SK-N-SH (cell line): ENCODE data around the gene MYO19. TPM values are rescaled to one million over a fixed set of nuclear protein-coding genes. Genes with fewer than 3 reads are reported as not detected.
"Not testable (repeated sequence)": the region's sequence is repeated elsewhere in the genome, so short reads cannot be mapped to it uniquely, and the experiment has no call there.

Experiments
- CTCF ChIA-PET: fragments of 300-600, 350-600 bp; formaldehyde crosslinking; extraction: SDS; loops from one replicate; lab custom pipeline; 2021; lab: Yijun Ruan, JAX
- POLR2A ChIA-PET: fragments of 350-600 bp; sonication (Branson Sonifier 250); formaldehyde crosslinking; extraction: SDS; loops from one replicate; lab custom pipeline; 2020; ENCODE audit warnings: antibody characterized with exemption, inconsistent platforms; lab: Yijun Ruan, JAX
- DNase-seq: peaks from one replicate; pipeline ENCODE4 v3.0.0; 2012
- H2AFZ ChIP-seq: fragments of 200-600 bp; sonication (generic); 2 replicates; pipeline ENCODE4 v1.8.1; 2016; ENCODE audit warnings: antibody characterized with exemption, mild to moderate bottlenecking, low read depth
- H3F3A ChIP-seq: fragments of 200-600 bp; sonication (generic); replicated peaks from 2 replicates; pipeline ENCODE3; 2016; ENCODE audit warnings: antibody characterized with exemption, mild to moderate bottlenecking; ENCODE audit not compliant: insufficient read depth
- H3K27ac ChIP-seq, 2 experiments: fragments of 200-500 bp in 1 of 2; fragments of 200-600 bp in 1 of 2; sonication (Bioruptor generic) in 1 of 2; sonication (generic), shearing (Covaris generic) in 1 of 2; 2 replicates each; pipeline versions ENCODE4 v1.5.1 to v1.6.1; 2014 to 2016; ENCODE audit warnings: low read depth in 2 of 2, inconsistent platforms in 1 of 2, low read length in 1 of 2, mild to moderate bottlenecking in 1 of 2, mixed read lengths in 1 of 2
- H3K27me3 ChIP-seq: fragments of 200-600 bp; sonication (generic), shearing (Covaris generic); 2 replicates; pipeline ENCODE4 v1.6.1; 2016; ENCODE audit warnings: mixed run types; ENCODE audit not compliant: insufficient read depth
- H3K36me3 ChIP-seq, 2 experiments: fragments of 200-500 bp in 1 of 2; fragments of 200-600 bp in 1 of 2; sonication (Bioruptor generic) in 1 of 2; sonication (generic) in 1 of 2; replicated peaks in 1 of 2; 2 replicates each; pipeline versions ENCODE3 to v1.5.1; 2014 to 2016; ENCODE audit warnings: low read length in 1 of 2, mild to moderate bottlenecking in 1 of 2; ENCODE audit not compliant: insufficient read depth in 2 of 2, control insufficient read depth in 1 of 2
- H3K4me1 ChIP-seq, 2 experiments: fragments of 200-500 bp in 1 of 2; fragments of 200-600 bp in 1 of 2; sonication (Bioruptor generic) in 1 of 2; sonication (generic), shearing (Covaris generic) in 1 of 2; 2 replicates each; pipeline versions ENCODE4 v1.5.1 to v1.6.1; 2014 to 2016; ENCODE audit warnings: low read depth in 1 of 2, low read length in 1 of 2, mixed run types in 1 of 2; ENCODE audit not compliant: insufficient read depth in 2 of 2, control insufficient read depth in 1 of 2
- H3K4me2 ChIP-seq: fragments of 200-600 bp; sonication (generic), shearing (Covaris generic); 2 replicates; pipeline ENCODE4 v1.6.1; 2017; ENCODE audit warnings: mixed run types
- H3K4me3 ChIP-seq, 2 experiments: fragments of 200-500 bp in 1 of 2; fragments of 200-600 bp in 1 of 2; sonication (Bioruptor generic) in 1 of 2; sonication (generic), shearing (Covaris generic) in 1 of 2; 2 replicates each; pipeline versions ENCODE4 v1.5.1 to v1.8.1; 2014 to 2016; ENCODE audit warnings: low read depth in 2 of 2, inconsistent platforms in 1 of 2, low read length in 1 of 2, mild to moderate bottlenecking in 1 of 2, mixed read lengths in 1 of 2, moderate library complexity in 1 of 2
- H3K79me2 ChIP-seq: fragments of 200-600 bp; sonication (generic); 2 replicates; pipeline ENCODE4 v1.8.1; 2017; ENCODE audit warnings: mild to moderate bottlenecking; ENCODE audit not compliant: insufficient read depth
- H3K9ac ChIP-seq: fragments of 200-600 bp; sonication (generic); 2 replicates; pipeline ENCODE4 v1.6.1; 2017; ENCODE audit warnings: mixed run types
- H3K9me2 ChIP-seq: fragments of 200-600 bp; sonication (generic); 2 replicates; pipeline ENCODE4 v1.6.1; 2017; ENCODE audit warnings: mixed run types
- H3K9me3 ChIP-seq: fragments of 200-600 bp; sonication (generic); 2 replicates; pipeline ENCODE4 v1.6.1; 2017; ENCODE audit warnings: mixed run types, mild to moderate bottlenecking, moderate library complexity
- H4K20me1 ChIP-seq: fragments of 200-600 bp; sonication (generic); 2 replicates; pipeline ENCODE4 v1.6.1; 2017; ENCODE audit warnings: mild to moderate bottlenecking, mixed run types; ENCODE audit not compliant: insufficient read depth
- EP300 ChIP-seq, 2 experiments: IDR thresholded peaks; 2 replicates each; pipeline versions ENCODE4 v1.4.0 to v1.6.1; 2012; ENCODE audit warnings: borderline replicate concordance in 1 of 2, low read depth in 1 of 2, low read length in 1 of 2
- GATA2 ChIP-seq: sonication (generic); formaldehyde crosslinking; IDR thresholded peaks from 2 replicates; pipeline ENCODE4 v1.5.0; 2020; ENCODE audit warnings: mild to moderate bottlenecking, missing genetic modification reagents
- MEF2A ChIP-seq: IDR thresholded peaks from 2 replicates; pipeline ENCODE4 v1.4.0; 2012; ENCODE audit warnings: low read depth, borderline replicate concordance
- PBX3 ChIP-seq: IDR thresholded peaks from 2 replicates; pipeline ENCODE4; 2012
- POLR2AphosphoS5 ChIP-seq: IDR thresholded peaks from 2 replicates; pipeline ENCODE4 v1.6.1; 2012; ENCODE audit warnings: low read depth, low read length
- RAD21 ChIP-seq: IDR thresholded peaks from 2 replicates; pipeline ENCODE4 v1.6.1; 2012; ENCODE audit warnings: mild to moderate bottlenecking, low read length
- RCOR1 ChIP-seq: fragments of 150-350 bp; IDR thresholded peaks from 2 replicates; pipeline ENCODE4 v1.6.1; 2017; ENCODE audit warnings: antibody characterized with exemption, low read length
- REST ChIP-seq: IDR thresholded peaks from 2 replicates; pipeline ENCODE4 v1.6.1; 2012; ENCODE audit warnings: mild to moderate bottlenecking, low read depth, low read length, moderate library complexity
- RFX5 ChIP-seq: IDR thresholded peaks from 2 replicates; pipeline ENCODE4 v1.6.1; 2012; ENCODE audit warnings: mild to moderate bottlenecking, improper control_type of control experiment, low read length
- SMC3 ChIP-seq: IDR thresholded peaks from 2 replicates; pipeline ENCODE4 v1.6.1; 2012; ENCODE audit warnings: low read depth, low read length, improper control_type of control experiment
- TCF12 ChIP-seq: IDR thresholded peaks from 2 replicates; pipeline ENCODE4 v1.4.0; 2012
- TEAD4 ChIP-seq: IDR thresholded peaks from 2 replicates; pipeline ENCODE4 v1.4.0; 2012; ENCODE audit warnings: mild to moderate bottlenecking, borderline replicate concordance; ENCODE audit not compliant: insufficient read depth
- ZBTB33 ChIP-seq: IDR thresholded peaks from 2 replicates; pipeline ENCODE4 v1.4.0; 2012; ENCODE audit warnings: low read depth, borderline replicate concordance
- WGBS: methylation state at CpG from one replicate; pipeline ENCODE4 v1.1.6; 2017; ENCODE audit warnings: low lambda C conversion rate; 5-methylcytosine and 5-hydroxymethylcytosine counted together
- polyA plus RNA-seq, 3 experiments: library from polyadenylated mRNA; depleted of rRNA; stranded (reverse); fragments of >200 nt; gene quantifications; 2 replicates each; pipeline ENCODE4 v1.2.3, GENCODE V29; 2012

MYO19 gene
- polyA plus RNA-seq, 1 of the 3 experiments (the other 2 are of a cell fraction) = 61.6 TPM

GRCh38 chr17:36485805-36486203 lies 48.9 kb downstream of the MYO19 start:
- H3K4me2 ChIP-seq = peak overlapping the region; percentile 94
- H3K4me3 ChIP-seq = peak overlapping the region; percentile 75 to 99
- peak overlapping the region; percentile 99 for H2AFZ ChIP-seq
- no peaks in the 10 kb centered on the region for H3K9me2 ChIP-seq
- 52% methylated on average over 10 of the region's 10 CpGs for WGBS
- peaks cover 2% of the 10 kb centered on the region; the same call in 1 of the 2 replicates for H4K20me1 ChIP-seq
- peak overlapping the region in 1 of 2 experiments; percentile 62; a peak in 2 of 4 replicates for H3K27ac ChIP-seq
- H3K9ac ChIP-seq = peak overlapping the region; percentile 75
- POLR2A ChIA-PET = interaction anchor here (1.0 to 1.4 kb wide), 3 partner anchors 9 to 29 kb away, joined by 3 to 8 read pairs (median 5); no protein-coding TSS in a partner anchor
- no peaks in the 10 kb centered on the region for H3F3A ChIP-seq
- peaks cover 0 to 17% of the 10 kb centered on the region in 2 experiments for H3K36me3 ChIP-seq
- H3K79me2 ChIP-seq = peaks cover 47% of the 10 kb centered on the region
- no peak for TF ChIP-seq TCF12
- peaks cover 0 to 24% of the 10 kb centered on the region in 2 experiments; a peak in 2 of 4 replicates for H3K4me1 ChIP-seq
- DNase-seq = no peak
- peaks cover 13% of the 10 kb centered on the region; the same call in 1 of the 2 replicates for H3K27me3 ChIP-seq
- CTCF ChIA-PET = interaction anchor here (1.0 kb wide), 1 partner anchor 337 kb away, joined by 3 read pairs; no protein-coding TSS in a partner anchor
- H3K9me3 ChIP-seq = no peaks in the 10 kb centered on the region

- DNase-seq = no peak
- Histone ChIP-seq H3K79me2 (peaks cover 39% of the 10 kb centered on the region), H3K27ac (no peak overlapping the region)
- no peak for TF ChIP-seq RAD21
- TF ChIP-seq POLR2AphosphoS5 = no peak
- TF ChIP-seq MEF2A = no peak
- TF ChIP-seq PBX3 = no peak
- TF ChIP-seq EP300 (IDR thresholded peaks at IDR 0.05; ENCODE audit: borderline replicate concordance in 1 of 2, low read depth in 1 of 2, low read length in 1 of 2) = no peak
- no peak for TF ChIP-seq REST
- TF ChIP-seq RFX5 = no peak
- TF ChIP-seq ZBTB33 = no peak
- TF ChIP-seq GATA2 (CRISPR knock-in tag) = no peak
- TF ChIP-seq TEAD4 = no peak
- no peak for TF ChIP-seq RCOR1
- no peak for TF ChIP-seq SMC3
- TF ChIP-seq, all 33 proteins: peak for 0
- H3K9me3 ChIP-seq = no peaks in the 10 kb centered on the region
- H3K4me1 ChIP-seq = peaks cover 0 to 24% of the 10 kb centered on the region in 2 experiments; a peak in 2 of 4 replicates
- CTCF ChIA-PET = interaction anchor here (1.0 kb wide), 1 partner anchor 337 kb away, joined by 3 read pairs; no protein-coding TSS in a partner anchor
- POLR2A ChIA-PET = no interaction called here
- H3K4me3 ChIP-seq = no peak overlapping the region
- 91% methylated on average over 7 of the region's 8 CpGs for WGBS
- no peaks in the 10 kb centered on the region for H3K9me2 ChIP-seq
- H3K27me3 ChIP-seq = peaks cover 21% of the 10 kb centered on the region; the same call in 1 of the 2 replicates
- H3K36me3 ChIP-seq = peaks cover 0 to 12% of the 10 kb centered on the region in 2 experiments
- H3K9ac ChIP-seq = no peak overlapping the region
- no peaks in the 10 kb centered on the region; the same call in 1 of the 2 replicates for H4K20me1 ChIP-seq
- H3F3A ChIP-seq = no peaks in the 10 kb centered on the region
- no peak overlapping the region for H2AFZ ChIP-seq
- H3K4me2 ChIP-seq = no peak overlapping the region
These were observed 49.6 kb downstream of the MYO19 start for GRCh38 chr17:36485027-36485426.

GRCh38 chr17:36484021-36484420 lies 50.6 kb downstream of the MYO19 start:
- H3K4me3 ChIP-seq, H2AFZ ChIP-seq, H3K27ac ChIP-seq, H3K9me2 ChIP-seq, DNase-seq, H3K36me3 ChIP-seq, H3K4me2 ChIP-seq, H4K20me1 ChIP-seq, H3K9ac ChIP-seq, H3F3A ChIP-seq, H3K9me3 ChIP-seq: not testable (repeated sequence)
- H3K27me3 ChIP-seq = peaks cover 31% of the 10 kb centered on the region; the same call in 1 of the 2 replicates
- H3K79me2 ChIP-seq = peaks cover 29% of the 10 kb centered on the region
- CTCF ChIA-PET = interaction anchor here (0.9 to 1.7 kb wide), 9 partner anchors 9 to 756 kb away, joined by 3 to 22 read pairs (median 6); no protein-coding TSS in a partner anchor
- 89% methylated on average over 7 of the region's 7 CpGs for WGBS
- peaks cover 0 to 24% of the 10 kb centered on the region in 2 experiments; a peak in 2 of 4 replicates for H3K4me1 ChIP-seq
- POLR2A ChIA-PET = interaction anchor here (1.0 kb wide), 1 partner anchor 15 kb away, joined by 3 read pairs; no protein-coding TSS in a partner anchor
